ENCODE measurements around the gene COPG1.

GRCh38 chr3:129291236-129291886, 42.0 kb downstream of the COPG1 start:
- TF ChIP-seq FOXA1 (IDR thresholded peaks at IDR 0.05) (no peak), CTCF (IDR thresholded peaks at IDR 0.05; ENCODE audit: low read depth, low read length, missing input control) (no peak), YY1 (IDR thresholded peaks at IDR 0.05) (no peak), GABPA (IDR thresholded peaks at IDR 0.05 in 1 of 2, conservative IDR thresholded peaks at IDR 0.05 in 1 of 2) (no peak), ATF3 (IDR thresholded peaks at IDR 0.05) (no peak), REST (IDR thresholded peaks at IDR 0.05) (no peak), FOXA2 (IDR thresholded peaks at IDR 0.05) (no peak), SP1 (IDR thresholded peaks at IDR 0.05) (no peak), ZBTB33 (IDR thresholded peaks at IDR 0.05) (no peak), RXRA (IDR thresholded peaks at IDR 0.05) (no peak), RAD21 (IDR thresholded peaks at IDR 0.05) (no peak)
